HG02943 (cell line): ENCODE results near the gene EXOSC7.

ENCODE experiments used
- ATAC-seq: cut with Tn5 transposase; IDR thresholded peaks from one replicate; pipeline ENCODE4 v1.9.1; 2021; ENCODE audit warnings: mild to moderate bottlenecking, low read depth, moderate library complexity; ENCODE audit not compliant: unreplicated experiment

Gene EXOSC7

GRCh38 chr3:44991326-44991725 is 15.3 kb downstream of the EXOSC7 start:
- no peak for ATAC-seq

GRCh38 chr3:44992555-44993470 is 16.8 kb downstream of the EXOSC7 start:
- no peak for ATAC-seq

- ATAC-seq: no peak
Measured at GRCh38 chr3:44993471-44994205, 17.6 kb downstream of the EXOSC7 start.

GRCh38 chr3:44995142-44995770 is 19.2 kb downstream of the EXOSC7 start:
- no peak for ATAC-seq

GRCh38 chr3:44996556-44996969 is 20.5 kb downstream of the EXOSC7 start:
- no peak for ATAC-seq

GRCh38 chr3:44999782-45000181 is 23.7 kb downstream of the EXOSC7 start:
- no peak for ATAC-seq

- no peak for ATAC-seq
Measured at GRCh38 chr3:45000823-45001222, 24.8 kb downstream of the EXOSC7 start.

GRCh38 chr3:45001738-45002137 is 25.7 kb downstream of the EXOSC7 start:
- no peak for ATAC-seq

- no peak for ATAC-seq
Measured at GRCh38 chr3:45002139-45002660, 26.2 kb downstream of the EXOSC7 start.

- ATAC-seq: no peak
Measured at GRCh38 chr3:45002720-45003119, 26.7 kb downstream of the EXOSC7 start.

GRCh38 chr3:45003406-45003805 is 27.4 kb downstream of the EXOSC7 start:
- no peak for ATAC-seq

GRCh38 chr3:45003859-45004258 is 27.8 kb downstream of the EXOSC7 start:
- no peak for ATAC-seq

- no peak for ATAC-seq
Measured at GRCh38 chr3:45007091-45007490, 31.0 kb downstream of the EXOSC7 start.

GRCh38 chr3:45008117-45008516 is 32.1 kb downstream of the EXOSC7 start:
- ATAC-seq: no peak

- no peak for ATAC-seq
Measured at GRCh38 chr3:45009868-45010267, 33.8 kb downstream of the EXOSC7 start.

GRCh38 chr3:45010811-45011333 is 34.8 kb downstream of the EXOSC7 start:
- no peak for ATAC-seq

- no peak for ATAC-seq
Measured at GRCh38 chr3:45011756-45012508, 35.9 kb downstream of the EXOSC7 start.

GRCh38 chr3:45012577-45012976 is 36.5 kb downstream of the EXOSC7 start:
- ATAC-seq: no peak

- ATAC-seq: no peak
Measured at GRCh38 chr3:45016916-45017315, 40.9 kb downstream of the EXOSC7 start.

- ATAC-seq: no peak
Measured at GRCh38 chr3:45017821-45018220, 41.8 kb downstream of the EXOSC7 start.
